Pancreas (tissue), 10 donors: Measurements from ENCODE around the gene ARRB1. TPM values are rescaled to one million over a fixed set of nuclear protein-coding genes. Genes with fewer than 3 reads are reported as not detected.
A peak's percentile ranks its signal among the peaks of the same experiment; 100 is the strongest.

Experiments used
- ATAC-seq, 4 donors: fragments of 200-7000 bp; cut with Tn5 transposase; one replicate each; pipeline versions ENCODE4 v1.8.0 to v1.9.1; 2020; ENCODE audit warnings: mild to moderate bottlenecking in 4 of 4, moderate library complexity in 4 of 4
- DNase-seq, 6 donors: peaks; one replicate each; pipeline ENCODE4 v3.0.0-alpha.2; 2020
- FAIRE-seq: peaks from 2 replicates; lab custom pipeline; 2012; peaks lifted over from hg19 to GRCh38; lab: Jason Lieb, UNC
- H3K27ac ChIP-seq, 4 donors: fragments of 200-600 bp; sonication (generic); 1 replicate in 3 of 4; 2 replicates in 1 of 4; pipeline versions ENCODE4 v1.5.0 to v1.8.0; 2020
- H3K27me3 ChIP-seq, 4 donors: fragments of 200-600 bp; one replicate each; pipeline ENCODE4 v1.8.0; 2021
- H3K36me3 ChIP-seq, 3 donors: fragments of 200-600 bp; sonication (generic) in 1 of 3; one replicate each; pipeline versions ENCODE4 v1.5.0 to v1.8.0; 2020 to 2021
- H3K4me1 ChIP-seq, 3 donors: fragments of 200-600 bp; one replicate each; pipeline ENCODE4 v1.8.0; 2021
- H3K4me3 ChIP-seq, 4 donors: fragments of 200-600 bp; sonication (generic) in 2 of 4; one replicate each; pipeline versions ENCODE4 v1.5.0 to v1.8.0; 2020 to 2021
- H3K9me3 ChIP-seq, 4 donors: fragments of 200-600 bp; one replicate each; pipeline ENCODE4 v1.8.0; 2021
- CTCF ChIP-seq, 4 donors: fragments of 200-600 bp; sonication (generic) in 3 of 4; IDR thresholded peaks; one replicate each; pipeline versions ENCODE4 v1.5.0 to v1.8.0; 2021; ENCODE audit warnings: antibody characterized with exemption in 4 of 4
- WGBS, 2 donors: extraction: QIAGEN DNeasy Blood & Tissue Kit; methylation state at CpG; one replicate each; pipeline ENCODE4 v1.1.7; 2013; 5-methylcytosine and 5-hydroxymethylcytosine counted together
- intact Hi-C, 3 donors: fragments of 100-400 bp; cut with DNase I; formaldehyde crosslinking; loops; one replicate each; pipeline versions ENCODE4 v1.11.1 to v1.14.2; 2022
- polyA plus RNA-seq, 2 donors: library from polyadenylated mRNA; stranded (reverse); fragments of 200-250 nt; gene quantifications; one replicate each; pipeline ENCODE4 v1.2.3, GENCODE V29; 2013
- total RNA-seq, 6 donors: library from RNA; stranded (reverse); fragmentation: NEBNext Ultra II Directional in 4 of 6; extraction: Animal tissue kit (Norgen Biotek cat#: 25700) in 4 of 6; gene quantifications; one replicate each; pipeline versions ENCODE4 v1.2.1 to v1.2.4, GENCODE V29; 2021 to 2023
- donor health status: healthy with polysubstance abuse.
- donor health status: DM: no; HTN: no; CAD: no; lungs with moderate emphysema.
- donor health status: DM: no; HTN: no; CAD: no.
- donor health status: control.
- donor health status: control.
- donor health status: Bipolar disorder and iron deficiency.
- donor health status: DM: yes; HTN: yes; CAD: no.
- donor health status: DM: no; HTN: no; CAD: no.
- donor health status: DM: no; HTN: no; CAD: no.
- donor health status: DM: yes; HTN: yes; CAD: no.

Gene ARRB1
- total and polyA plus RNA-seq, 8 donors = 7.8 to 68.1 (median 33.0) TPM

- Histone ChIP-seq H3K4me1 (no peaks in the 10 kb centered on the region), H3K27me3 (no peaks in the 10 kb centered on the region), H3K36me3 (no peaks in the 10 kb centered on the region), H3K4me3 (no peak overlapping the region), H3K27ac (no peak overlapping the region), H3K9me3 (no peaks in the 10 kb centered on the region)
- DNase-seq (peak in 2 of 6 donors; percentile 32 to 46), FAIRE-seq (no peak), ATAC-seq (peak in 3 of 4 donors; percentile 46 to 81 (median 65))
- no peak for TF ChIP-seq CTCF (IDR thresholded peaks at IDR 0.05)
- 44 to 51% methylated on average over 3 of the region's 3 CpGs for WGBS, 2 donors
- intact Hi-C loops = no loop called here
Observed at GRCh38 chr11:75233754-75234172, 117.7 kb downstream of the ARRB1 start.

GRCh38 chr11:75230621-75231020 is 120.8 kb downstream of the ARRB1 start:
- DNase-seq (peak in 1 of 6 donors; percentile 3), FAIRE-seq (no peak), ATAC-seq (no peak)
- Histone ChIP-seq H3K9me3 (no peaks in the 10 kb centered on the region), H3K4me1 (no peaks in the 10 kb centered on the region), H3K36me3 (no peaks in the 10 kb centered on the region), H3K27me3 (no peaks in the 10 kb centered on the region), H3K27ac (no peak overlapping the region), H3K4me3 (no peak overlapping the region)
- no peak for TF ChIP-seq CTCF (IDR thresholded peaks at IDR 0.05)
- 62 to 75% methylated on average over 2 of the region's 2 CpGs for WGBS, 2 donors
- intact Hi-C loops = no loop called here

- intact Hi-C loops = no loop called here
- Histone ChIP-seq H3K36me3 (no peaks in the 10 kb centered on the region), H3K27me3 (no peaks in the 10 kb centered on the region), H3K4me3 (no peak overlapping the region), H3K4me1 (no peaks in the 10 kb centered on the region), H3K27ac (no peak overlapping the region), H3K9me3 (no peaks in the 10 kb centered on the region)
- DNase-seq (peak in 2 of 6 donors; percentile 30 to 31), ATAC-seq (no peak), FAIRE-seq (no peak)
- 84 to 86% methylated on average over 2 of the region's 2 CpGs for WGBS, 2 donors
- no peak for TF ChIP-seq CTCF (IDR thresholded peaks at IDR 0.05)
Observed at GRCh38 chr11:75229466-75229865, 122.0 kb downstream of the ARRB1 start.

- DNase-seq (peak in 1 of 6 donors; percentile 28), FAIRE-seq (no peak), ATAC-seq (no peak)
- no peak for TF ChIP-seq CTCF (IDR thresholded peaks at IDR 0.05)
- H3K27me3 ChIP-seq = no peaks in the 10 kb centered on the region
- no peak overlapping the region for H3K27ac ChIP-seq
- WGBS, 2 donors = 72 to 73% methylated on average over 4 of the region's 4 CpGs
- no peak overlapping the region for H3K4me3 ChIP-seq
- no peaks in the 10 kb centered on the region for H3K4me1 ChIP-seq
- no peaks in the 10 kb centered on the region for H3K36me3 ChIP-seq
- intact Hi-C loops = no loop called here
- no peaks in the 10 kb centered on the region for H3K9me3 ChIP-seq
Observed at GRCh38 chr11:75225794-75226193, 125.7 kb downstream of the ARRB1 start.

GRCh38 chr11:75223954-75224643 is 127.4 kb downstream of the ARRB1 start:
- DNase-seq = peak in 2 of 6 donors; percentile 23 to 34
- 48 to 52% methylated on average over 5 of the region's 5 CpGs for WGBS, 2 donors

More at GRCh38 chr11:75223954-75224643, 127.4 kb downstream of the ARRB1 start:
- Histone ChIP-seq H3K4me1 (no peaks in the 10 kb centered on the region), H3K9me3 (no peaks in the 10 kb centered on the region), H3K27me3 (no peaks in the 10 kb centered on the region), H3K27ac (no peak overlapping the region), H3K4me3 (no peak overlapping the region), H3K36me3 (no peaks in the 10 kb centered on the region)
- ATAC-seq (peak in 3 of 4 donors; percentile 31 to 56 (median 38)), FAIRE-seq (no peak)
- TF ChIP-seq CTCF (IDR thresholded peaks at IDR 0.05) = no peak
- intact Hi-C loops = no loop called here
